Testis (tissue), 2 donors: Measurements from ENCODE around the gene FARP1.

Source experiments
- CTCF ChIP-seq, 3 experiments: fragments of 450-650 bp in 2 of 3; fragments of 200-600 bp in 1 of 3; sonication (generic) in 1 of 3; IDR thresholded peaks; one replicate each; pipeline ENCODE4 v1.5.1; 2016 to 2019; ENCODE audit warnings: antibody characterized with exemption in 3 of 3, mild to moderate bottlenecking in 2 of 3, moderate library complexity in 1 of 3
- POLR2A ChIP-seq: fragments of 450-650 bp; IDR thresholded peaks from one replicate; pipeline ENCODE4 v1.6.1; 2017; ENCODE audit warnings: antibody characterized with exemption, mild to moderate bottlenecking, moderate library complexity

DNA sequence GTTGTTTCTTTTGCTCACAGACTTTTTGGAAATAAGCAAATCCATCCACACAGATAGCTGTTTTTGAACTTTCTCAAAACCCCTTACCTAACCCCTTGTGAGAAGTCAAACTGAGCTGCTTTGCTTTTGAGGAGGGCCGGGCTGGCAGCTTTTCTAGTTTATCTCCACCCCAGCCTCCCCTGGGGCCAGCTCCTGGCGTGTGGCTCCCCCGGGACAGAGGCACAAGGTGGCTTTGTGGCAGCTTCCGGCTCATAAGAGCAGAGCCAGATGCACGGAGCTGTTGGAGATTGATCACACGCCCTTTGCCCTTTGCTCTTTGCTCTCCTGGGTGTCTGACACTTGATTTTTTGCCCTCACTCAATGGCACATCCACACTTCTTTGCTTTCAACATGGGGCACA is 59.1 kb downstream of the FARP1 start:
- TF ChIP-seq CTCF (IDR thresholded peaks at IDR 0.05) (no peak), POLR2A (no peak)
